ENCODE results near the gene CDKL2.
"Not testable (repeated sequence)": the region's sequence is repeated elsewhere in the genome, so short reads cannot be mapped to it uniquely, and the experiment has no call there.

The CDKL2 gene

DNA sequence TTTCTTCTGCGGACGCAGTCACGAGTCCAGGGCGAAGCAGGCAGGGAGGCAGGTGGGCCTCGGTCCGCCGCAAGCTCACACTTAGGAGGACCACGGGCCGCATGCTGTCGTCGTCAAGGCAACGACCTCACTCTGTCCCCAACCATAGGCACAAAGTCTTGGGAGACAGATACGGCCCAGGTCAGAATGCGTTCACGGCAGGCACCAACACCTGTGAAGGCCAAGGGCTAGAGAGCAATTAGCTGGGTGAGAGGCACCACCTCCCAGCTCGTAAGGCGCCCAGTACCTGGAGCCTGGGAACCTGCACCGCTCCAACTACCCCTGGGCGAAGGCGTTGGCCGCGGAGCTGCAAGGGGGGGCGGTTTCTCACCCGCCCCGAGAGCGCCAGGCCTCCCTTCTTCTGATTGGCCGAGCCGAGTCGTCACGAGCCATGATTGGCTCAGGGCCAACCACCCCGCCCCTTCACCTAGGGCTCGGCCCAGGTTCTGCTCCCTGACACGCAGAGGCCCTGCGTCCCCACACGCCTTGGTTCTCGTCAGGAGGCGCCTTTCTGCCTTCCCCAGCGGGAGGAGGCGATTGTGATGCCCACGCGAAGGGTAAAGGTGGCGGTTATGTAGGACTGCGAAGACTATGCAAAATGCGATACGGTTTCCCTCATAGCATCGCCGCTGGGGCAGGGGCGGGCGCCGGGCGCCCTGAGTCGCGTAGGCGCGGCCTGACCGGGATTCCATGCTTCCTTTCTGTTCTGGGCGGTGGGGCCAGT lies at the start of gene CDKL2:
Gene CDKL2 (minus strand): TSS at position 355 of the 763 bp plus-strand sequence. CDS start 4,540 bp downstream, outside the sequence.
- peak; percentile 76 for DNase-seq

- no peak for DNase-seq
Observed at GRCh38 chr4:75678965-75679364, 48.6 kb upstream of the CDKL2 start.

DNA sequence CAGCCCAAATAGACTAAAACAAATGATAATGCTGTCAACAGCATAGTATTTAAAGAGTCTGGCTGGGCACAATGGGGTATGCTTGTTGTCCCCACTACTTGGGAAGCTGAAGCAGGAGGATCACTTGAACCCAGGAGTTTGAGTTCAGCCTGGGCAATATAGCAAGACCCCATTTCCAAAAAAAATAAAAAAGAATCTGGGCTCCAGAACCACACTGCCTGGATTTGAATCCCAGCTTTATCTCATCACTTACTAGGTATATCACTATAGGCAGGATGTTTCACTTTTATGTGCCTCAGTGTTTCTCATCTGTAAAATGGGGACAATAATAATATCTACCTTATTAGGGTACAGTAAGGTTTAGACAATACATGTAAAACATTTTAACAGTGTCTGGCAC lies 48.1 kb upstream of the CDKL2 start:
- no peak for DNase-seq

GRCh38 chr4:75675004-75675531 lies 44.7 kb upstream of the CDKL2 start:
- no peak for DNase-seq

- DNase-seq: no peak
Observed at GRCh38 chr4:75673959-75674328, 43.6 kb upstream of the CDKL2 start.

DNA sequence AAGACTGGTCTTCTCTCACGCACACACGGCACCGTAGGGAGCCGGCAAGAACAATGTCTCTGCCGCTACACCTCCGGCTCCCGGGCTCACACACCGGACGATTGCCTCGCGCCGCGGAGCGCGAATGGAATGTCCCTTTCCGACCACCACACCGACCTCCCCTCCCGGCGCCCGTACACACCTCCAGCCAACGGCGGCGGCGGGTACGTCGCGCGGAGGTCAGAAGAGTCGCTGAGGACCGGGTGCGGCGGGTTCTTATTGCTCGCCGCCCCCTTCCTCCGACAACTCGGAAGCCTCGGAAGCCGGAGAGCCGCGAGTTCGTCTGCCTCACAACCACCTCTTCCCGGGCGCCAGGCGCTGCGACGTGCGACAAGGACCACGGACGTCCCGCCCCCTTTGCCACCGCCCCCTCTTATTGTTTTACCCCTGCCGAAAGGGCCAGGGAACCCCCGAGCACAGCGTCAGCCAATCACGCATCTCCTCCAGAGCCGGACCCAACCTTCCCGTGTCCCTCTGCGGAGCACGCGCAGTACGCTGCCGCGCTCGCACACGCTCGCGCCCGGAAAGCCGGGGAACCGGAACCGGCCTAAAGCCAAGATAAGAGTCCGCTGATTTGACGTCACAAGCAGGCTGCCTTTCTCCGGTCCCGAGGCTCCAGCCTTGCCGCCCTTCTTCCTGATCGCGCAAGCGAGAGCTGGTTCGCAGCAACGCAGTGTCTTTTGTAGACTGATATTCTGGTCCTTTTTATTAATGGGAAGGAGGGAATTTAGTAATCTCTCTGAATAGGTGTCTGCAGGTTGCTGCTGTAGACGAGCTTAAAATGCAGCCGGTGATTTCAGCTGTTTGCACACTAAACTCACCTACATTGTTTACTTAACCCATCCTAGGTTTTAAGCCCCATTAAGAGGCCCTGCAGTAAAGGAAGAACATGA lies 43.0 kb upstream of the CDKL2 start, which contains the start of gene G3BP2:
Gene G3BP2 (minus strand): TSS at position 385 of the 932 bp plus-strand sequence. CDS start 11,386 bp downstream, outside the sequence.
- peak; percentile 97 for DNase-seq

DNA sequence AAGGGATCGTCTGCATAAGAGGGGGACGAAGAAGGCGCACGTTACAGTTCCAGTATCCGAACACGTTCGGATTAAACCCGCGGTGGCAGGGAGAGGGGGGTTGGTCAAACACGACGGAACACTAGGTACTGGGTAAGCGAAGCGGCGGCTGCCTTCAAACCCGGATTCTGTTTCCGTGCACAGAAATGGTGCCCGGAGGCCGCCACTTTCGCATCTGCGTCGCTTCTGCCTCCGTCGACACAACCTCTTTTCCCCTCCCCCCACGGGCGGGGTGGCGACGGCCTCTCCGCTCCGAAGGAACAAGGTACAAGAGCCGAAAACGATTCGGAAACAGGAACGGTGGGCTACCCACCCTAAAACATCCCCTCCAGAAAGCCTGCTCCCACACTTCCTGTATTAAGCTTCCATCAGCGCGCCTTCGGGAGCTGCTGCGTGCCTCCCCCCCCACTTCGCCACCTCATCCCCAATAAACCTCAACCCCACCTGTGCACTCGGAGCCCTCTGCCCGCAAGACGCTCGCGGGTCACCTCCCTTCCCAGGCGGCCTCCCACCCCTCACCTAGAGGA lies 42.2 kb upstream of the CDKL2 start:
- DNase-seq: peak; percentile 41

GRCh38 chr4:75671802-75672421 lies 41.6 kb upstream of the CDKL2 start:
- DNase-seq: no peak

GRCh38 chr4:75668596-75668995 lies 38.3 kb upstream of the CDKL2 start:
- no peak for DNase-seq

DNA sequence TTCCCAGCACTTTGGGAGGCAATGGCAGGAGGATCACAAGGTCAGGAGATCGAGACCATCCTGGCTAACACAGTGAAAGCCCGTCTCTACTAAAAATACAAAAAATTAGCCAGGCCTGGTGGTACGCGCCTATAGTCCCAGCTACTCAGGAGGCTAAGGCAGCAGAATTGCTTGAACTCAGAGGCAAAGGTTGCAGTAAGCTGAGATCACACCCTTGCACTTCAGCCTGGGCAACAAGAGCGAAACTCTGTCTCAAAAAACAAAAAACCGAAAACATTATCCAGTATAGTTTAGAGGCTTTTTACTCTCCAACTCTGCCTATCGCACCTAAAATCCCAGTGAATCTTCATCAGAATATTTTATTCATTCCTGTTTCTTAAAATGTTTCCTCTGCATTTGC lies 37.3 kb upstream of the CDKL2 start:
- DNase-seq: not testable (repeated sequence)

GRCh38 chr4:75666299-75666698 lies 36.0 kb upstream of the CDKL2 start:
- no peak for DNase-seq

DNA sequence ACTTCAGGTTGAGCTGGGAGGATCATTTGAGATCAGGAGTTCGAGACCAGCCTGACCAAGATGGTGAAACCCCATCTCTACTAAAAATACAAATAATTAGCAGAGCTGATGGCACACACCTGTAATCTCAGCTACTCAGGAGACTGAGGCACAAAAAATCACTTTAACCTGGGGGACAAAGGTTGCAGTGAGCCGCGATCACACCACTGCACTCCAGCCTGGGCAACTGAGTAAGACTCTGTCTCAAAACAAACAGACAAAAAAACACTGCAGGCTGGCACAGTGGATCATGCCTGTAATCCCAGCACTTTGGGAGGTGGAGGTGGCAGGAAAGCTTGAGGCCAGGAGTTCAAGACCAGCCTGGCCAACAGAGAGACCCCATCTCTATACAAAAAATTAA lies 34.3 kb upstream of the CDKL2 start:
- DNase-seq: not testable (repeated sequence)

DNA sequence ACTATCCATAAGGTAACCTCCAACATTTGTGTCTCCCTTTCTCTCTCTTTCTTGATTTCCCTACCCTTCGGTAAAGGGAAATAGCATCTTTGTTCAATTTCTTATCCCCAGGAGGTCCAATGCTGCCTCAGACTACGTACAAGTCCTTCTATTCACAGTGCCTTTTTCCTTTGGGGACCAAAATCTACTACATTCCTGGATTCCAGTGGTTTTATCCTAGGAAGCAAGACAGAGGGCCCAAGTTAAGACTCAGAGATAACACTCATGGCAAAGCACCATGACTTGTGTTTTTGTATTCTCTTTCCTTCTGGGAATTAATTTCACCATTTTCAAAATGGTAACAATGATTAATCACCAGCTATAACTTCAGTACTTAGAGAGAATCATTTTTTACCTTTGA lies 32.3 kb upstream of the CDKL2 start:
- DNase-seq: no peak

GRCh38 chr4:75660491-75660890 lies 30.2 kb upstream of the CDKL2 start:
- no peak for DNase-seq

DNA sequence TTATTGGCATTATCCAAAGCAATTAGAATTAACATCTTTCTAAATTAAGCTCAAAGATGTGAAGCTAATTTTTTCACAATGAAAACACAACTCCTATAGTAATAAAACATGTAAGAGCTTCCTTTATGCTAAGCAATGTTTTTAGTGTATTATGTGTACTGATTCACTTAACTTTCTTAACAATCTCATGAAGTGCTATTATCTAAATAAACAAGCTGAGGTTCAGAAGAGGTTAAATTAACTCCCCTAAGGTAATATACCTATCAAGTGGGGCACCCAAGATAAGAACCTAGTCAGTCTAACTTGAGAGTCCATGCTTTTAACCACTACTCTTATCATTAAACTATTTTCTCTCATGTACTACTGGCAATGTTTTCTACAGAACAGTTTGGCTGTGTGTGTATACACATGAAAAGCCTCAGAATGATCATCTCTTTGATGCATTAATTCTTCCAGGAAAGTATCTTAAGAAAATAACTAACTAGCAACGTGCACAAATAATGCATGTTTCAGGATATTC lies 29.2 kb upstream of the CDKL2 start:
- no peak for DNase-seq

- DNase-seq: no peak
Observed at GRCh38 chr4:75658876-75659275, 28.5 kb upstream of the CDKL2 start.

DNA sequence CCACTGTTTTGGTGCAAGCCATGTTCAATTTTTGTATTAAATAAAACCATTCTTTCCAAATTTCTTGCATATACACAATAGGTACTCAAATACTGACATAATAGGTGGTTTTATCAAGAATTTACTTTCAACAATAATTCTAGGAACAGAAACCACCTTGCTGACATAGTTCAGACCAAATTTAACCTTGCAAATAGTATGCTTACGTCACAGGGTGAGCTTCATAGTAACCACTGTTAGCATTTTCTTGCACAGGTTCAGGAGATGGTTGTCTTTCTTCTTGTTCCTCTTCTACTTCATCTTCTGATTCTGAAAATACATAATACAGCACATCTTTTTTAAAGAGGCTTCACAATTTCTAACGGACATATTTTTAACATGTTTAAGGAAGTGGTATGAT lies 25.2 kb upstream of the CDKL2 start:
- no peak for DNase-seq

DNA sequence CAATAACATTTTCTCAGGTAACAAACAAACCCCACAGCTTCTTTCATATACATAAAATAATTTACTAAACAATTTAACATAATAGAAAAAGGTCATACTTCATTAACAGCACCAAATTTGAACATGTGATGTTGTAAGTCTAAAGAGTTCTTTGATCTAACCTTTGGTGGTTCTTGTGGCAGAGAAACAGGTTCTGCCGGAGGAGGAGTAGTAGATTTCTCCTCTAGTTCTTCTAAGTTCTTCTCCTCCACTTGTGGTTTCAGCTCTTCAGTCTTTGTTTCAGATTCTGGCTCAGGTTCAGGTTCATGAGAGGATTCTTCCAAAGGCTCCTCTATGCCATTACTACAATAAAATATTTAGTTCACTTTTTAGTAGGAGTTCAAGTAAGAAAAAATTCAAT lies 24.6 kb upstream of the CDKL2 start:
- DNase-seq: no peak

- peak; percentile 36 for DNase-seq
Observed at GRCh38 chr4:75653845-75654503, 23.6 kb upstream of the CDKL2 start.

GRCh38 chr4:75644095-75644494 lies 13.8 kb upstream of the CDKL2 start:
- no peak for DNase-seq

GRCh38 chr4:75643651-75644050 lies 13.3 kb upstream of the CDKL2 start:
- no peak for DNase-seq

DNA sequence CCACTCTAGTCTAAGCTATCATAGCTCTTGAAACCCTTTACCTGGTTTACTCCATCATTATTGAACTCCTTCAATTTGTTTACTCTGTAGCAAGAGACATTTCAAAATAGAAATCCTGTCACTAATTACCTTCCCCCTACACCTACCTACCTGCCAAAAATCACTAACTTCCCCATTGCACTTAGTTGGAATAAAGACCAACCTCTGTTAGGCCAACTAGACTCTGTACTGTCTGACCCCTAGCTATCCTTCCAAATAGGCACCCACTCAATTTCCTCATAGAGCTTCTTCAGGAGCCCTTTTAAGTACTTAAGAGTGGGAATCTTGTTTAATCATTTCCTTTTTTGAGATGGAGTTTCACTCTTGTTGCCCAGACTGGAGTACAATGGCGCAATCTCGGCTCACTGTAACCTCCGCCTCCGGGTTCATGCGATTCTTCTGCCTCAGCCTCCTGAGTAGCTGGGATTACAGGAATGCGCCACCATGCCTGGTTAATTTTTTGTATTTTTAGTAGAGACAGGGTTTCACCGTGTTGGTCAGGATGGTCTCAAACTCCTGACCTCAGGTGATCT lies 8.9 kb upstream of the CDKL2 start:
- no peak for DNase-seq

Measured in kidney glomerular epithelial cell (primary cell).